Measurements from ENCODE around the gene RAPGEF4.

- TF ChIP-seq CTCF (IDR thresholded peaks at IDR 0.05) (no peak), POLR2A (IDR thresholded peaks at IDR 0.05) (no peak)
Observed at GRCh38 chr2:172904236-172904635, 168.6 kb downstream of the RAPGEF4 start.
